Gastroesophageal sphincter (tissue), 4 donors: ENCODE measurements around the gene GLO1. TPM values are rescaled to one million over a fixed set of nuclear protein-coding genes. Genes with fewer than 3 reads are reported as not detected.

Source experiments
- ATAC-seq: fragments of 150-250 bp; one replicate; pipeline ENCODE4 v1.9.1; 2016; ENCODE audit warnings: mild to moderate bottlenecking, moderate library complexity
- H3K27ac ChIP-seq, 4 donors: fragments of 200-600 bp; sonication (generic) in 3 of 4; 1 replicate in 3 of 4; 2 replicates in 1 of 4; pipeline ENCODE4 v1.5.1; 2016 to 2019
- H3K27me3 ChIP-seq: fragments of 200-600 bp; sonication (generic); one replicate; pipeline ENCODE4 v1.5.1; 2019
- H3K36me3 ChIP-seq, 2 donors: fragments of 200-600 bp; sonication (generic); one replicate each; pipeline ENCODE4 v1.5.1; 2019; ENCODE audit warnings: control low read depth in 1 of 2
- H3K4me1 ChIP-seq, 3 donors: fragments of 200-600 bp; sonication (generic); 1 replicate in 2 of 3; 2 replicates in 1 of 3; pipeline ENCODE4 v1.5.1; 2016 to 2019; ENCODE audit warnings: control low read depth in 2 of 3
- H3K4me3 ChIP-seq, 2 donors: fragments of 200-600 bp; sonication (generic); one replicate each; pipeline ENCODE4 v1.5.1; 2019; ENCODE audit warnings: mild to moderate bottlenecking in 1 of 2, moderate library complexity in 1 of 2
- H3K9me3 ChIP-seq, 3 donors: fragments of 200-600 bp; sonication (generic); one replicate each; pipeline ENCODE4 v1.5.1; 2017 to 2019; ENCODE audit warnings: control low read depth in 2 of 3
- EP300 ChIP-seq: sonication (generic); formaldehyde crosslinking; IDR thresholded peaks from one replicate; pipeline ENCODE4 v1.6.1; 2017; ENCODE audit warnings: antibody characterized with exemption, mild to moderate bottlenecking
- POLR2A ChIP-seq, 2 donors: fragments of 450-650 bp; IDR thresholded peaks; one replicate each; pipeline ENCODE4 v1.6.1; 2017; ENCODE audit warnings: antibody characterized with exemption in 2 of 2, mild to moderate bottlenecking in 2 of 2, moderate library complexity in 1 of 2
- POLR2AphosphoS5 ChIP-seq: sonication (generic); formaldehyde crosslinking; IDR thresholded peaks from one replicate; pipeline ENCODE4 v1.6.1; 2017; ENCODE audit warnings: antibody characterized with exemption
- WGBS, 2 donors: methylation state at CpG; one replicate each; pipeline ENCODE4 v1.1.5; 2018; ENCODE audit warnings: low coverage in 1 of 2; 5-methylcytosine and 5-hydroxymethylcytosine counted together
- total RNA-seq, 4 donors: library from RNA; depleted of rRNA; stranded (reverse); fragments of >200 nt; gene quantifications; one replicate each; pipeline ENCODE4 v1.1.0, GENCODE V29; 2016
- TF ChIP-seq, protein P1 (sequence below), 4 experiments: fragments of 200-600 bp in 2 of 4; fragments of 450-650 bp in 2 of 4; sonication (generic) in 1 of 4; IDR thresholded peaks; one replicate each; pipeline ENCODE4 v1.5.1; 2017 to 2019; ENCODE audit warnings: antibody characterized with exemption in 4 of 4, mild to moderate bottlenecking in 2 of 4, moderate library complexity in 2 of 4

GLO1 gene
- total RNA-seq, 4 donors from 2014 or later = 72.3 to 109 (median 84.3) TPM

DNA sequence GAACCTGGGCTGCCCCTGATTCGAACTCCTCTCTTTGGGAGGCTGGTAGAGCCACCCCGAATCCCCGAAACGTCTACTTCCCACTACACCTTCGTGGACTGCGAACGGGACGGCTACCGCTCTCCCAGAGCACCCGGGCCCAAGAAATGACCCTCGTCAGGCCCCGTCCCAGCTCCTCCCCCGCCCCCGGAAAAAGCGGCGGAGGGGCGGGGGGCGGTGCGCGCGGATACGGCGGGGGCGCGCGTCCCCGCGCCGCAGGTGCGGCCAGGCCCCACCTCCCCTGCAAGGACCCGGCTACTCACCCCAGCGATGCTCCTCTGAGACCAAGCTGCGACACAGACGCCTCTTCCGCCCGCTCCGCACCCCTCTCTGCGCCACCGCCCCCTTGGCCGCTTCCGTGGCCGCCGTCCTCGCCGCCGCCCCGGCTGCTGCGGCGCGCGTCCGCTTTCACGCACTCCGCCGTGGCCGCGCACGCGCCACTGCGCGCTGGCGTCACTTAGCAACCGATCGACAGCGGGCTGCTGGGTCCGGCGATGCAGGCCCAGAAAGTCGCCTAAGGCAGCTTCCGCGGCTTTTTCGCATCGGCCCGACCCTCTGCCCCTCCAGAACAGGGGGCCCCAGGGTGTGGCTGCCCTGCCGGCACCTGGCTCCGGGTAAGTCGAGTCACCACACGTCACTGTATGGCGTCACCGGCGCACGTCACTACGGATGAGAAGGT is 63.3 kb downstream of the GLO1 start, which contains the start of gene BTBD9:
BTBD9 (minus strand) TSS at position 432 of the 718 bp plus-strand sequence.
- Histone ChIP-seq H3K27ac (peak within 1 kb of the TSS; percentile 80 to 95 (median 94)), H3K9me3 (no peaks in the 10 kb centered on the region), H3K27me3 (no peaks in the 10 kb centered on the region), H3K36me3 (no peaks in the 10 kb centered on the region), H3K4me1 (peaks cover 6 to 31% (median 10%) of the 10 kb centered on the region in 3 donors), H3K4me3 (peak within 1 kb of the TSS; percentile 93 to 99)
- ATAC-seq = peak; percentile 93
- WGBS, 2 donors = 0% methylated on average over 2 of the region's 82 CpGs; no CpG with 5 or more reads in 1 of the 2 donors
- peak; percentile 81 for TF ChIP-seq POLR2AphosphoS5
- TF ChIP-seq EP300 = peak; percentile 39
- TF ChIP-seq POLR2A (IDR thresholded peaks at IDR 0.05) = peak in 1 of 2 donors; percentile 49
- TF ChIP-seq, protein P1, sequence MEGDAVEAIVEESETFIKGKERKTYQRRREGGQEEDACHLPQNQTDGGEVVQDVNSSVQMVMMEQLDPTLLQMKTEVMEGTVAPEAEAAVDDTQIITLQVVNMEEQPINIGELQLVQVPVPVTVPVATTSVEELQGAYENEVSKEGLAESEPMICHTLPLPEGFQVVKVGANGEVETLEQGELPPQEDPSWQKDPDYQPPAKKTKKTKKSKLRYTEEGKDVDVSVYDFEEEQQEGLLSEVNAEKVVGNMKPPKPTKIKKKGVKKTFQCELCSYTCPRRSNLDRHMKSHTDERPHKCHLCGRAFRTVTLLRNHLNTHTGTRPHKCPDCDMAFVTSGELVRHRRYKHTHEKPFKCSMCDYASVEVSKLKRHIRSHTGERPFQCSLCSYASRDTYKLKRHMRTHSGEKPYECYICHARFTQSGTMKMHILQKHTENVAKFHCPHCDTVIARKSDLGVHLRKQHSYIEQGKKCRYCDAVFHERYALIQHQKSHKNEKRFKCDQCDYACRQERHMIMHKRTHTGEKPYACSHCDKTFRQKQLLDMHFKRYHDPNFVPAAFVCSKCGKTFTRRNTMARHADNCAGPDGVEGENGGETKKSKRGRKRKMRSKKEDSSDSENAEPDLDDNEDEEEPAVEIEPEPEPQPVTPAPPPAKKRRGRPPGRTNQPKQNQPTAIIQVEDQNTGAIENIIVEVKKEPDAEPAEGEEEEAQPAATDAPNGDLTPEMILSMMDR (IDR thresholded peaks at IDR 0.05) = peak in 1 of 4 experiments; percentile 14

DNA sequence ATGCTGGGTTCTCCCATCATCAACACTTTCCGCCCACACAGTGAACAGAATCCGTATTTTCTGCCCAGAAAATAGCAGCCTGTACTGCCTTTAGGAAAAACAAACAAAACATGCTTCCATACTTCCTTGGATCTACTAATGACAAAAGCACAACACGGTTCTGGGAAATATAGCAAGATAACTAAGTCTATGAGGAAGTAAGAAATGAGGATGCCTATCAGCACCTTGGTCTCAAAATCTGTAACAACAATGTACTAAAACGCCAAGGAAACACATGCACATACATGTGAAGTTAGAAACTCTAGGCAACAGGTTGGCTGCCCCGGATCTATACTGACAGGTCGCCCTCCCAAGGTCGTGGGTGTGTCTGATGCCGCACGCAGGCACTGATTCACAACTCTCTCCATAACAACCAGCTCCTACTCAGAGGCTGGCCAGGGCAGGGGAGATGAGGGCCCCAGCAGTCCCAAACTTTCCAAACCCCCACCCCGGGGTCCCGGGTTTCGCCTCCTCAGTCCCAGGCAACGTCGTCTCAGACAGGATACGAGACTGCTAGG is 63.9 kb downstream of the GLO1 start:
- 0 to 8% methylated on average over 4 to 7 of the region's 15 CpGs for WGBS, 2 donors
- Histone ChIP-seq H3K27ac (peak overlapping the region; percentile 80 to 95 (median 94)), H3K27me3 (no peaks in the 10 kb centered on the region), H3K4me3 (peak overlapping the region; percentile 93 to 99), H3K9me3 (no peaks in the 10 kb centered on the region), H3K36me3 (no peaks in the 10 kb centered on the region), H3K4me1 (peaks cover 6 to 35% (median 10%) of the 10 kb centered on the region in 3 donors)
- ATAC-seq = peak; percentile 43
- TF ChIP-seq POLR2AphosphoS5 (no peak), POLR2A (IDR thresholded peaks at IDR 0.05) (no peak), EP300 (no peak)
- TF ChIP-seq, protein P1 (IDR thresholded peaks at IDR 0.05) = no peak

DNA sequence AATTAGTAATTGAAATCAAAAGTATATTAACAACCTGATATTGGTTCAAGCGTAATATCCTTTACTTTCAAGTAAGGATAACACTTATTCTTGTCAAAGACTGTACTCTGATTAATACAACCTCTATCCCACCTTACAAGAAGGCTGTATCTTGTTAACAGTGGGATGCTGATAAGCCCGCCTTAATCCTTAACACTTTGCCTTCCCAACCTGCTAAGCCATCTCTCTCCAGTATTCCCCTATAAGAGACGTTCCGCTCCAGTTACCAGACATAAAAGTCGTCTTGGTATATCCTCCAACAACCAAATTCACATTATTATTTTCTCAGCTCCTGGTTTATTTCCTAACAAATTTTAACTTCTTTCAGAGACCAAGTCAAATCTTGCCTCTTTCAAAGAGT is 65.2 kb downstream of the GLO1 start:
- no peaks in the 10 kb centered on the region for H3K27me3 ChIP-seq
- no peaks in the 10 kb centered on the region for H3K9me3 ChIP-seq
- H3K27ac ChIP-seq = no peak overlapping the region
- no peak for TF ChIP-seq EP300
- TF ChIP-seq, protein P1 (IDR thresholded peaks at IDR 0.05) = no peak
- ATAC-seq = no peak
- H3K4me3 ChIP-seq = no peak overlapping the region
- peaks cover 6 to 35% (median 10%) of the 10 kb centered on the region in 3 donors for H3K4me1 ChIP-seq
- H3K36me3 ChIP-seq = no peaks in the 10 kb centered on the region
- 83 to 98% methylated on average over 5 of the region's 5 CpGs for WGBS, 2 donors

DNA sequence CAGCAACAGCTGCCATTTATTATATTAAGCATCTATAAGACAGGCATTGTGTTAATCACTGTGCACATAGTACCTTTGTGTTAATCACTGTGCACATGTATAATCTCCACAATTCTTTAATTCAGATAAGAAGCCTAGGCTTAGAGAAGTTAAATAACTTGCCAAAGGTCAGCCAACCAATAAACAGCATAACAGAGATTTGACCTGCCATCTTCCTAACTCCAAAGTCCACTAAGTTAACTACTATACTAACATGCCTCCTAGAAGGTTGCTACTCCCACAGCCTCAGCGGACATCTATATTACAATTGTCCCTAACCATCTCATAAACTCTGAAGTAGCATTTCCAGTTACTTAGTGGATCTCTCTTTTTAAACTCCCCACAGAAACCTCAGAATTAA is 66.9 kb downstream of the GLO1 start:
- no peak overlapping the region for H3K27ac ChIP-seq
- TF ChIP-seq POLR2AphosphoS5 (no peak), EP300 (no peak), POLR2A (IDR thresholded peaks at IDR 0.05) (no peak)
- TF ChIP-seq, protein P1 (IDR thresholded peaks at IDR 0.05) = no peak
- no peaks in the 10 kb centered on the region for H3K36me3 ChIP-seq
- H3K27me3 ChIP-seq = no peaks in the 10 kb centered on the region
- H3K4me3 ChIP-seq = no peak overlapping the region
- WGBS, 2 donors = 73 to 88% methylated on average over 1 of the region's 1 CpG
- no peak for ATAC-seq
- peaks cover 6 to 30% (median 10%) of the 10 kb centered on the region in 3 donors for H3K4me1 ChIP-seq
- no peaks in the 10 kb centered on the region for H3K9me3 ChIP-seq
